HEK293 (cell line): Measurements from ENCODE around the gene TPRN.

Experiments used
- CTCF ChIA-PET: fragments of 350-600 bp; formaldehyde crosslinking; extraction: SDS; loops from one replicate; lab custom pipeline; 2021; ENCODE audit warnings: antibody characterized with exemption; lab: Yijun Ruan, JAX
- POLR2A ChIA-PET: fragments of 300-600 bp; formaldehyde crosslinking; extraction: SDS; loops from one replicate; lab custom pipeline; 2020; ENCODE audit warnings: antibody characterized with exemption, inconsistent platforms; lab: Yijun Ruan, JAX
- H3K27ac ChIP-seq: fragments of 200-500 bp; sonication (Bioruptor generic); 2 replicates; pipeline ENCODE4 v1.5.1; 2014; ENCODE audit warnings: low read depth, low read length, control low read depth, inconsistent platforms; ENCODE audit errors: extremely low read depth
- H3K36me3 ChIP-seq, 2 experiments: fragments of 200-500 bp in 1 of 2; sonication (Bioruptor generic) in 1 of 2; 1 replicate in 1 of 2; 2 replicates in 1 of 2; pipeline ENCODE4 v1.5.1; 2014 to 2017; ENCODE audit warnings: inconsistent platforms in 2 of 2, low read length in 2 of 2; ENCODE audit not compliant: control insufficient read depth in 2 of 2, insufficient read depth in 1 of 2
- H3K4me1 ChIP-seq: fragments of 200-500 bp; sonication (Bioruptor generic); 2 replicates; pipeline ENCODE4 v1.5.1; 2014; ENCODE audit warnings: mild to moderate bottlenecking, low read length, inconsistent platforms; ENCODE audit not compliant: control insufficient read depth, insufficient read depth
- H3K4me3 ChIP-seq: 2 replicates; pipeline ENCODE4 v1.5.1; 2011; ENCODE audit warnings: low read depth, mild to moderate bottlenecking, control low read depth, low read length, moderate library complexity
- H3K9me3 ChIP-seq: fragments of 200-500 bp; sonication (Bioruptor generic); 2 replicates; pipeline ENCODE4 v1.5.1; 2014; ENCODE audit warnings: low read depth, low read length, inconsistent platforms; ENCODE audit not compliant: control insufficient read depth, insufficient read depth
- BCL11B ChIP-seq: fragments of 450-650 bp; formaldehyde crosslinking; IDR thresholded peaks from 2 replicates; pipeline ENCODE4 v1.5.1; 2016; ENCODE audit warnings: low read depth, missing biosample characterization, missing genetic modification characterization
- GLIS2 ChIP-seq: fragments of 450-650 bp; formaldehyde crosslinking; IDR thresholded peaks from 2 replicates; pipeline ENCODE4 v1.5.1; 2016; ENCODE audit warnings: missing biosample characterization, missing genetic modification characterization
- HIC1 ChIP-seq: fragments of 450-650 bp; formaldehyde crosslinking; IDR thresholded peaks from 2 replicates; pipeline ENCODE4 v1.5.1; 2016; ENCODE audit warnings: missing biosample characterization, missing genetic modification characterization
- KLF1 ChIP-seq: fragments of 450-650 bp; formaldehyde crosslinking; IDR thresholded peaks from 2 replicates; pipeline ENCODE4 v1.5.1; 2016; ENCODE audit warnings: missing biosample characterization, missing genetic modification characterization
- MZF1 ChIP-seq: fragments of 450-650 bp; formaldehyde crosslinking; IDR thresholded peaks from 2 replicates; pipeline ENCODE4 v1.5.1; 2017; ENCODE audit warnings: missing biosample characterization, missing genetic modification characterization, borderline replicate concordance
- WT1 ChIP-seq: fragments of 450-650 bp; formaldehyde crosslinking; IDR thresholded peaks from 2 replicates; pipeline ENCODE4 v1.5.1; 2016; ENCODE audit warnings: missing biosample characterization, missing genetic modification characterization
- ZFHX2 ChIP-seq: fragments of 450-650 bp; formaldehyde crosslinking; conservative IDR thresholded peaks from 2 replicates; pipeline ENCODE4 v1.5.1; 2016; ENCODE audit warnings: missing biosample characterization, missing genetic modification characterization
- ZNF335 ChIP-seq: fragments of 450-650 bp; formaldehyde crosslinking; conservative IDR thresholded peaks from 2 replicates; pipeline ENCODE4 v1.5.1; 2016; ENCODE audit warnings: missing biosample characterization, missing genetic modification characterization
- ZNF394 ChIP-seq: fragments of 450-650 bp; formaldehyde crosslinking; IDR thresholded peaks from 2 replicates; pipeline ENCODE4 v1.5.1; 2016; ENCODE audit warnings: missing biosample characterization, missing genetic modification characterization, mild to moderate bottlenecking, moderate library complexity, borderline replicate concordance
- ZNF449 ChIP-seq: fragments of 450-650 bp; formaldehyde crosslinking; IDR thresholded peaks from 2 replicates; pipeline ENCODE4 v1.5.1; 2017; ENCODE audit warnings: missing biosample characterization, mild to moderate bottlenecking, missing genetic modification characterization, moderate library complexity
- ZNF555 ChIP-seq: fragments of 450-650 bp; formaldehyde crosslinking; conservative IDR thresholded peaks from 2 replicates; pipeline ENCODE4 v1.5.1; 2017; ENCODE audit warnings: missing biosample characterization, mild to moderate bottlenecking, missing genetic modification characterization, inconsistent platforms
- ZNF571 ChIP-seq: fragments of 450-650 bp; formaldehyde crosslinking; IDR thresholded peaks from 2 replicates; pipeline ENCODE4 v1.5.0; 2017; ENCODE audit warnings: missing biosample characterization, missing genetic modification characterization
- ZNF626 ChIP-seq: fragments of 450-650 bp; sonication (Bioruptor Pico); formaldehyde crosslinking; IDR thresholded peaks from 2 replicates; pipeline ENCODE4 v1.5.1; 2018; ENCODE audit warnings: missing biosample characterization, missing genetic modification characterization, inconsistent platforms

The TPRN gene

GRCh38 chr9:137228506-137228967 is 28.0 kb upstream of the TPRN start:
- H3K36me3 ChIP-seq, result no peaks in the 10 kb centered on the region
- TF ChIP-seq GLIS2 (tag by site-specific recombination) (peak; percentile 53; the same call in 1 of the 2 replicates), ZNF394 (no peak), BCL11B (tag by site-specific recombination) (0 out of 2 replicates have a peak, but pooled peaks have one; percentile 25), HIC1 (tag by site-specific recombination) (0 out of 2 replicates have a peak, but pooled peaks have one; percentile 10), ZNF449 (tag by site-specific recombination) (no peak)
- TF ChIP-seq, all 188 proteins: peak for 3
- Histone ChIP-seq H3K4me3 (no peak overlapping the region), H3K27ac (no peak overlapping the region), H3K9me3 (no peaks in the 10 kb centered on the region), H3K4me1 (no peaks in the 10 kb centered on the region)
- POLR2A ChIA-PET, result interaction anchor here (1.8 to 17.2 kb wide), 4 partner anchors 13 to 182 kb away, joined by 3 to 304 read pairs (median 119); partner anchors contain the start of genes NDOR1, NPDC1, TMEM203 and TPRN
- CTCF ChIA-PET, result interaction anchor here (0.6 to 6.7 kb wide), 16 partner anchors 8 to 441 kb away, joined by 3 to 69 read pairs (median 6); partner anchors contain the start of genes ABCA2, LRRC26, NPDC1 and SAPCD2

- CTCF ChIA-PET, result interaction anchor here (0.6 to 6.7 kb wide), 25 partner anchors 9 to 440 kb away, joined by 3 to 69 read pairs (median 6); partner anchors contain the start of genes ABCA2, ANAPC2, LRRC26 and MAN1B1
- peaks cover under 1% of the 10 kb centered on the region for H3K4me1 ChIP-seq
- H3K27ac ChIP-seq, result no peak overlapping the region
- no peak overlapping the region for H3K4me3 ChIP-seq
- H3K36me3 ChIP-seq, result no peaks in the 10 kb centered on the region
- H3K9me3 ChIP-seq, result no peaks in the 10 kb centered on the region
- TF ChIP-seq KLF1 (tag by site-specific recombination) (peak; percentile 68), ZNF555 (tag by site-specific recombination) (no peak), ZNF335 (tag by site-specific recombination) (0 out of 2 replicates have a peak, but pooled peaks have one; percentile 16), ZNF571 (tag by site-specific recombination) (no peak), ZNF626 (tag by site-specific recombination) (no peak), MZF1 (no peak), ZNF394 (no peak), ZFHX2 (tag by site-specific recombination) (peak; percentile 64; the same call in 1 of the 2 replicates), HIC1 (tag by site-specific recombination) (peak; percentile 51), WT1 (tag by site-specific recombination) (0 out of 2 replicates have a peak, but pooled peaks have one; percentile 1)
- TF ChIP-seq, all 188 proteins: peak for 5
- POLR2A ChIA-PET, result interaction anchor here (0.6 to 17.2 kb wide), 9 partner anchors 13 to 182 kb away, joined by 3 to 304 read pairs (median 5); partner anchors contain the start of genes ANAPC2, NDOR1, NPDC1 and SAPCD2
Observed at GRCh38 chr9:137227853-137228505, 27.4 kb upstream of the TPRN start.
